Cardiac muscle cell (in vitro differentiated cells and primary cell): Measurements from ENCODE around the gene RNU5B-1. TPM values are rescaled to one million over a fixed set of nuclear protein-coding genes. Genes with fewer than 3 reads are reported as not detected.

Experiments used
- DNase-seq, 2 donors: peaks; one replicate each; pipeline versions ENCODE4 v3.0.0 to v3.0.0-alpha.2; 2010 to 2017; ENCODE audit warnings: low read depth in 1 of 2, low spot score in 1 of 2
- H3K27ac ChIP-seq: fragments of 200-600 bp; sonication (generic); 2 replicates; pipeline ENCODE4 v1.5.1; 2016
- H3K27me3 ChIP-seq: fragments of 200-600 bp; sonication (generic); 2 replicates; pipeline ENCODE4 v1.6.0; 2016; ENCODE audit warnings: control low read depth
- H3K36me3 ChIP-seq: fragments of 200-600 bp; sonication (generic); 2 replicates; pipeline ENCODE4 v1.5.1; 2016; ENCODE audit warnings: control low read depth
- H3K4me1 ChIP-seq: fragments of 200-600 bp; sonication (generic); 2 replicates; pipeline ENCODE4 v1.8.1; 2017; ENCODE audit warnings: low read depth, mild to moderate bottlenecking, mixed run types
- H3K4me3 ChIP-seq: fragments of 200-600 bp; sonication (generic); 2 replicates; pipeline ENCODE4 v1.5.1; 2016; ENCODE audit warnings: mild to moderate bottlenecking
- H3K9me3 ChIP-seq: fragments of 200-600 bp; sonication (generic); 2 replicates; pipeline ENCODE4 v1.5.1; 2017; ENCODE audit warnings: low read depth, mild to moderate bottlenecking, control low read depth
- CTCF ChIP-seq: IDR thresholded peaks from 2 replicates; pipeline ENCODE4 v1.5.1; 2012; ENCODE audit warnings: low read depth, mild to moderate bottlenecking, low read length
- polyA plus RNA-seq: library from polyadenylated mRNA; unstranded; fragments of >200 nt; fragmentation: Nextera tagmentation; extraction: Ambion mirVana; gene quantifications from 2 replicates; pipeline ENCODE4 v1.2.1, GENCODE V29; 2016
- total RNA-seq: library from RNA; depleted of rRNA; stranded (reverse); fragments of >200 nt; gene quantifications from 2 replicates; pipeline ENCODE4 v1.2.3, GENCODE V29; 2016

The RNU5B-1 gene
- total and polyA plus RNA-seq, 2 experiments from 2014 or later: not detected

GRCh38 chr15:65260968-65261367 lies 43.5 kb upstream of the RNU5B-1 start:
- no peak for DNase-seq
- no peaks in the 10 kb centered on the region for H3K9me3 ChIP-seq
- peaks cover 9% of the 10 kb centered on the region for H3K4me1 ChIP-seq
- H3K27ac ChIP-seq: no peak overlapping the region
- no peaks in the 10 kb centered on the region for H3K27me3 ChIP-seq
- no peak for TF ChIP-seq CTCF
- H3K4me3 ChIP-seq: no peak overlapping the region
- peaks cover 15% of the 10 kb centered on the region for H3K36me3 ChIP-seq

GRCh38 chr15:65263313-65263712 lies 41.2 kb upstream of the RNU5B-1 start:
- no peak for TF ChIP-seq CTCF
- Histone ChIP-seq H3K27ac (no peak overlapping the region), H3K27me3 (no peaks in the 10 kb centered on the region), H3K4me3 (no peak overlapping the region), H3K36me3 (peaks cover 15% of the 10 kb centered on the region), H3K4me1 (peaks cover 9% of the 10 kb centered on the region), H3K9me3 (no peaks in the 10 kb centered on the region)
- no peak for DNase-seq

- no peaks in the 10 kb centered on the region for H3K9me3 ChIP-seq
- no peak for TF ChIP-seq CTCF
- peaks cover 9% of the 10 kb centered on the region for H3K4me1 ChIP-seq
- no peaks in the 10 kb centered on the region for H3K27me3 ChIP-seq
- DNase-seq: peak; percentile 19 to 69
- no peak overlapping the region for H3K27ac ChIP-seq
- no peak overlapping the region for H3K4me3 ChIP-seq
- H3K36me3 ChIP-seq: peaks cover 5% of the 10 kb centered on the region
These were observed 39.5 kb upstream of the RNU5B-1 start for GRCh38 chr15:65264863-65265430.

- no peaks in the 10 kb centered on the region for H3K36me3 ChIP-seq
- peaks cover 9% of the 10 kb centered on the region for H3K4me1 ChIP-seq
- no peaks in the 10 kb centered on the region for H3K9me3 ChIP-seq
- H3K27ac ChIP-seq: no peak overlapping the region
- no peak overlapping the region for H3K4me3 ChIP-seq
- TF ChIP-seq CTCF: no peak
- DNase-seq: no peak
- no peaks in the 10 kb centered on the region for H3K27me3 ChIP-seq
These were observed 38.0 kb upstream of the RNU5B-1 start for GRCh38 chr15:65266469-65266868.

GRCh38 chr15:65268411-65268810 lies 36.1 kb upstream of the RNU5B-1 start:
- H3K9me3 ChIP-seq: no peaks in the 10 kb centered on the region

More at GRCh38 chr15:65268411-65268810, 36.1 kb upstream of the RNU5B-1 start:
- no peak for DNase-seq
- Histone ChIP-seq H3K27me3 (no peaks in the 10 kb centered on the region), H3K36me3 (no peaks in the 10 kb centered on the region), H3K4me1 (peaks cover 19% of the 10 kb centered on the region), H3K27ac (no peak overlapping the region), H3K4me3 (no peak overlapping the region)
- no peak for TF ChIP-seq CTCF
